NOMO-1 (cell line): ENCODE data around the gene MAGI2.

ENCODE experiments used
- DNase-seq, 2 experiments: peaks; one replicate each; lab custom pipeline; 2025; ENCODE audit not compliant: unreplicated experiment in 2 of 2; lab: John Stamatoyannopoulos, UW

MAGI2 gene

GRCh38 chr7:79453558-79454360 is at the start of gene MAGI2:
Gene MAGI2 (minus strand): TSS chr7:79453667. CDS start chr7:79453320, 347 bp downstream.
- DNase-seq = no peak

DNA sequence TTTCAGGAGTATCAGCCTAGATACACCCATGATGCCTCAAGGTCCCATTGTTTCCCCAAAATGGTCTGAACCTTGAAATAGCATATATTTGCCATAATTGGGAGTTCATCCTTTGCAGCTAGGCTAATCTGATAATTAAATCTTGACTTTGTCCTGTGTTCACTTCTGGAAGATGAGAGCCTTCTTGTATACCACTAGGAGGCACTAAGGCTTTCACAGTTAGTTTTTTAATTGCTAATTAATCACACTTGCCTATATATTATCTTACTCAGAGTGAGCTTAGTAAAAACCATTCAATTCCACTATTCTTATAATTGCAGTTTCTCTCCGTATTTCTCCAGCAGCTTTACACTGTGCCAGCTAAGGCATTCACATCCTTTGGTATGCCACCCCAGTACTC is 48.7 kb upstream of the MAGI2 start:
- DNase-seq = no peak

- DNase-seq = no peak
Observed at GRCh38 chr7:79500759-79501158, 47.3 kb upstream of the MAGI2 start.

DNA sequence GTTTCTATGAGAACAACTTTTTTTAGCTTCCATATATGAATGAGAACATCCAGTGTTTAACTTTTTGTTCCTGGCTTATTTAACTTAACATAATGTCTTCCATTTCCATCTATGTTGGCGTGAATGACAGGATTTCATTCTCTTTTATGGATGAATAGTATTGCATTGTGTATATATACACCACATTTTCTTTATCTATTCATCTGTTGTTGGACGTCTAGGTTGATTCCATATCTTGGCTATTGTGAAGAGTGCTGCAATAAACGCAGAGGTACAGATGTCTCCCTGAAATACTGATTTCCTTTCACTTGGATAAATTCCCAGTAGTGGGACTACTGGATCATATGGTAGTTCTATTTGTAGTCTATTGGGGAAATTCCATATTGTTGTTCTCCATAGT is 44.3 kb upstream of the MAGI2 start:
- no peak for DNase-seq

DNA sequence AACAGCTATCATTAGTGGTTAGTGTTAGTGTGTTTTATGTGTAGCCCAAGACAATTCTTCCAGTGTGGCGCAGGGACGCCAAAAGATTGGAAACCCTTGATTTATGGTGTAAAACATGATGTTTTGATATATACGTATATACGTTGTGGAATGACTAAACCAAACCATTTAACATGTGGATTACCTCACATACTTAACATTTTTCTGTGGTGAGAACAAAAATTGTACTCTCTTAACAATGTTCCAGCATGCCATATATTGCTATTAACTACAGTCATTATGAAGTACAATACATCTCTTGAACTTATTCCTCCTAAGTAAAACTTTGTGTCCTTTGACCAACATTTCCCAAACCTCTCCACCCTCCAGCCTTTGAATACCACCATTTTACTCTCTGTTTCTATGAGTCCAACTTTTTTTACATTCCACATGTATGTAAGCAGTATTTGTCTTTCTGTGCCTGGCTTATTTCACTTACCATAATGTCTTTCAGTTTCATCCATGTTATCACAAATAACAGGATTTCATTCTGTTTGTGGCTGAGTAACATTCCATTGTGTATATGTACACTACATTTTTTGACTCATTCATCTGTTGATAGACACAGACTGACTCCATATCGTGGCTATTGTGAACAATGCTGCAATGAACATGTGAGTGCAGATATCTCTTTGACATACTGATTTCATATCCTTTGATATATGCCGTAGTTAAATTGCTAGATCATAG is 42.2 kb upstream of the MAGI2 start:
- DNase-seq = no peak

DNA sequence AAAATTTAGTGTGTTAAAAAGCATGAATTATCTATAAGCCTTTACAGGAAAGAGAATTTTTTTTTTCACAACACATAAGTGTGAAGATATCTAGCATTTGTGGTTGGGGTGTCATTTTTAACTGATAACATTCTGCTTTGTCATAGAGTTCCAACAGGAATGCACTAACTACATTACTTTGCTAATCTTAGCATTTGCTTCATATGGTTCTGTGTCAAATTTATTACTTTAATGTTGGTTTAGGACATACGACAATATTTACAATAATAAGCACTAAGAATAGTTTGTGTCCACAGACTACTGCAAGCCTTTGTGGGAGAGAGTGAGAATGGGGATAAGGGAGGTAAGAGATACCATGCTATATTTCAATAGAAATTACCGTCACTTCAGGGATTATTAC is 40.6 kb upstream of the MAGI2 start:
- DNase-seq = no peak

DNA sequence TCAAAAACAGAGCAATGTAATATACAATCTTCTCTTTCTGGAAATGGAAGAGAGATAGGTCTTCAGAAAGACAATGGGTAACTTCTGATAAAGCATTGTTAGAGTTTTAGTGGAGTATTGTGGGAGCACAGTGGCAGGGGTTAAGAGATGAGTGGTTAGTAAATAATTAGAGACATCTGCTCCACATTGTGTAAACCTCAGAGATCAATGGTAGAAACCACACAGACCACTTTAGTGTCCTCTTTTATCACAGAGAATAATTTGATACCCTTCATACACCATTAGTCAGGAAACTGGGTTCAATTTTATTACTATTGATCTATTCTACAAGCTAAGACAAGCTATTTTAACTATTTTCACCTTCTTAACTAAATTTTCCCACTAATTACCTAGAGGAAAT is 35.9 kb upstream of the MAGI2 start:
- no peak for DNase-seq

DNA sequence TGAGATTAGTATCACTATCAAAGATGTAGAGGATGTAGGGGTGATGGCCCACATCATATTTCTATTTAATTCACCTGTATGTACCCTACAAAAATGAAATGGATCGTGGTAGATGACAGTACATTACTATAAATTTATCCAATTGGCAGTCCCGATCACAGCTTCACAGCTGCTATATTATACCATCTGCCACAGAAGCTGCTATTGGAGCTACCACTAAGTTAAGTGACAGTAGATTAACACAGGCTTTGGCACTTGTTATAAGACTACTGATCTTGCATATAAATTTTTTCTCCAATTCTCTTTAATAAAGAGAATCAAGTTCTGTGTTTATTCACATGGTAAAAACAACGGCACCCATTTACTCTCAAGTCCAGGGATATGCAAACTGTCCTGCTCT is 24.9 kb upstream of the MAGI2 start:
- no peak for DNase-seq

- DNase-seq = no peak
Observed at GRCh38 chr7:79475455-79475854, 22.0 kb upstream of the MAGI2 start.

- DNase-seq = no peak
Observed at GRCh38 chr7:79471699-79472098, 18.2 kb upstream of the MAGI2 start.

DNA sequence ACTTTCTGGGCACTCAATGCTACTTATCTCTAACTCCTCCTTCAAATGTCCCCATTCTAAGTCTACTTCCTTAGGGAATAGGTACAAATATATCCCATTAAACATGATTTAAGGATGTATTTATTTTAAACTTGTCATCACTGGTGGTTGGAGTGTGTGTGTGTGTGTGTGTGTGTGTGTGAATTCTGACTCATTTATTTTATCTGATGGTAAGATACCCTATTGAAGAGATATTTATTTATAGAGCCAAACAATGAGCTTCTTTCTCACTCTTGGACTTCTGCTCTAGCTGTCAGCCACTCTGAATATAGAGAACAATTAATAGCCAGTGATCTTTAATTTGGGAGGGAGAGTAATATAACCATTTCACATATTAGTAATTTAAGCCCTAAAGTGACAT is 17.8 kb upstream of the MAGI2 start:
- DNase-seq = no peak

- DNase-seq = no peak
Observed at GRCh38 chr7:79465551-79465950, 12.1 kb upstream of the MAGI2 start.

DNA sequence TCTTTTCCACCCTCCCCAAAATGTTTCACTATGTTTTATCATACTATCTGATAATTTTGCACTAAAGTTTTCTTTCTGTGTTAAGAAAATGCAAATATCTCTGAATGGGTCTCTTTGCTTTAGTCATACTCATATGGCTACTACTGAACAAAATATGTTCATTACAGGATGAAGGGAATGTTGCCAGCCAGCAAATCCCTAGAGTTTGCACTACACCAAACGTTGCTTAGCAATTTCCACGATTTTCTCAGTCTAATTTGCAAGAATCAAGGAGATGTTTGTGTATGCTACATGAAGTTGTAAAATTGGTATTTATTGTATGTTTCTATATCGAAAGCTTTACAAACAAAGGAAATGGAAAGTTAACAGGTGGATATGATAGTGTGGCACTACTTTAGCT is 10.6 kb upstream of the MAGI2 start:
- no peak for DNase-seq

- DNase-seq = no peak
Observed at GRCh38 chr7:79462390-79462789, 8.9 kb upstream of the MAGI2 start.

- no peak for DNase-seq
Observed at GRCh38 chr7:79461660-79462059, 8.2 kb upstream of the MAGI2 start.

GRCh38 chr7:79459381-79459780 is 5.9 kb upstream of the MAGI2 start:
- DNase-seq = no peak

GRCh38 chr7:79458796-79459195 is 5.3 kb upstream of the MAGI2 start:
- DNase-seq = no peak

DNA sequence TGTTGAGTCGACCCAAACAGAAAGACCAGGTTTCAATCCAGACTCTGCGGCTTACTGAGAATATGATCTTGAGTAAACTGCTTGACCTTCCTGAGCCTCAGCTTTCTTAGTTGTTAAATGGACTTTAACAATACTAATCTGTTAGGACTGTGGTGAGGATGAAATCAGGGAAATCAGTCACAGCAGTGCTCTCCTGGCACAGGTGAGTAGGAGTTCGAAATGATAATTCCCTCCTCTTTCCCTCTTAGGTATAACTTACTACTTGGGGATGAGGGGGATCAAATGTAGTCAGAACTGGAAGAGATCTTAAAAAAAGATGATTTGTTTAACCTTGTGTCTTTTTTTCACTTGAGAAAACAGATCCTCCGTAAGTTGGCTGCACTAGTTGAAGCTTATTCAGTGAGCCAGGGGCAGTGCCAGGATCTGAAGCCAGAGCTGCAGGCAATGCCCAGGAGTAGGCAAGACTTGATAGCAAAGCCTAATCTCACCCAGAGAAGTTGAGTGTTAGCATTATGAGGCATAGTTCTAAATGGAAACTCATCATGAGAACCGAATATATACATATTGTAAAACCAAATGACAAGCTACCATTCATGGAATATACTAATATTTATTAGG is 1.8 kb upstream of the MAGI2 start:
- no peak for DNase-seq

GRCh38 chr7:79454361-79454960 is 994 bp upstream of the MAGI2 start:
- DNase-seq = no peak

DNA sequence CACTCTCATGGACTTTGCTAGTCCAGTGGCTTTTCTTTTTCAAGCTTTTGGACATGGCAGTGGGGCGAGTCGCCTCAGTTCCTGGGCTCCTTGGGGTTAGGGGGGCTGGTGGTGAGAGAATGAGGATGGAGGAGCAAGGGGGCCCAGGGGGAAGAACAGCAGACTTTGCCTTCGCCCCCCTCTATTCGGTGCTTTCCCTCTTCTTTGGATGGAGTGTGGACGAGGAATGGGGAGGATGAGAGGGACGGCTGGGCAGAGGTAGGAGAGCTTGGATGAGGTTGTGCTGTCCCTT is 255 bp downstream of the MAGI2 start:
- DNase-seq = no peak

DNA sequence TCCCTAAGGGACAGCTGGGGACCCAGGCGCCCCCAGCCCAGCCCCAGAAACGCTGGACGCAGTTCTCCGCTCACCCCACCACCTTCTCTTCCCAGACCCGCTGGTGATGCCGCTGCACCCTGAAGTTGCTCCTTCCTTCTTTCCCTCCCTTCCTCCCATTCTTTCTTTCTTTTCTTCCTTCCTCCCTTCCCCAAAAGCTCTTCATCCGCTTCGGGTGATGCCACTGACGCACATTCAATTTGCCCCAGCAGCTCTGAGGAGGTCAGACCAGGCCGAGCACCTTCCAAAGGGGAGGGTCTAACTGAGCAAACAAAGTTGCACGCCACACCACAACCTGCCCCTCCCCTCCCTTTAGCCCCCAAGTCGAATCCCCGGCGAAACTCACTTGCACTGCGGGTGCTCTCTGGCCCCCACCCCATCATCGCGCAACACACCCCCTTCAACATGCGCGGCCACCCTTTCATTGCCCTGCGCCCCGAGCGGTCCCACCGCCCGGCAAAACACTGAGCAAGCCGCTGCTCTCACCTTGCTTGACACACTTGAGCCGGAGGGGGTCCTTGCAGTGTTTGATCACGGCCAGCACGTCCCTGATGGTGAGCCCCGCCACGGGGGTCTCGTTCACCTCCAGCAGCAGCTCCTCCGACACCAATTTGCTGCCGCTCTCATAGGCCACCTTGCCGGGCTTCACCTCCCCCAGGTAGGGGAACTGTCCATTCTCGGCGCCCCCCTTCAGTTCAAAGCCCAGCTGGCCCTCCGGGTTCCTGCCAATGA is 787 bp downstream of the MAGI2 start:
- no peak for DNase-seq
